HepG2 (cell line): ENCODE data around the gene CFH. TPM values are rescaled to one million over a fixed set of nuclear protein-coding genes. Genes with fewer than 3 reads are reported as not detected.

ENCODE experiments used
- ARNTL ChIP-seq: sonication (generic); formaldehyde crosslinking; IDR thresholded peaks from 2 replicates; pipeline ENCODE4 v1.4.0; 2020; ENCODE audit warnings: mild to moderate bottlenecking, missing genetic modification reagents
- CAMTA2 ChIP-seq: sonication (generic); formaldehyde crosslinking; IDR thresholded peaks from 2 replicates; pipeline ENCODE4 v1.4.0; 2020; ENCODE audit warnings: mild to moderate bottlenecking, missing genetic modification reagents, borderline replicate concordance
- DMAP1 ChIP-seq: IDR thresholded peaks from 2 replicates; pipeline ENCODE4 v1.6.1; 2016
- KAT8 ChIP-seq: IDR thresholded peaks from 2 replicates; pipeline ENCODE4 v1.6.1; 2016; ENCODE audit warnings: missing genetic modification reagents, missing compliant biosample characterization
- MNT ChIP-seq: fragments of 450-650 bp; IDR thresholded peaks from 2 replicates; pipeline ENCODE4 v1.6.1; 2016
- SKI ChIP-seq: fragments of 450-650 bp; IDR thresholded peaks from one replicate; pipeline ENCODE4 v1.6.1; 2018; ENCODE audit warnings: mild to moderate bottlenecking; ENCODE audit not compliant: partially characterized antibody
- SMC3 ChIP-seq: IDR thresholded peaks from 2 replicates; pipeline ENCODE4 v1.6.1; 2011; ENCODE audit warnings: low read length, improper control_type of control experiment
- TEAD3 ChIP-seq: optimal IDR thresholded peaks from 2 replicates; pipeline ENCODE3; 2016; ENCODE audit warnings: borderline replicate concordance
- ZBTB8A ChIP-seq: sonication (generic); formaldehyde crosslinking; IDR thresholded peaks from 2 replicates; pipeline ENCODE4 v1.4.0; 2020; ENCODE audit warnings: mild to moderate bottlenecking, low read depth, missing genetic modification reagents, borderline replicate concordance
- ZNF275 ChIP-seq: sonication (generic); formaldehyde crosslinking; IDR thresholded peaks from 2 replicates; pipeline ENCODE4 v1.8.0; 2022; ENCODE audit warnings: missing genetic modification reagents, mild to moderate bottlenecking, inconsistent platforms, borderline replicate concordance
- ZNF672 ChIP-seq: sonication (generic); formaldehyde crosslinking; IDR thresholded peaks from 2 replicates; pipeline ENCODE4 v1.8.1; 2022; ENCODE audit warnings: missing genetic modification reagents
- polyA plus RNA-seq, 8 experiments: library from polyadenylated mRNA; depleted of rRNA in 3 of 8; stranded (reverse) in 7 of 8; unstranded in 1 of 8; fragments of >200 nt; fragmentation: Illumina TruSeq in 4 of 8; extraction: Trizol in 4 of 8; gene quantifications; 2 replicates each; pipeline versions ENCODE4 v1.2.1 to v1.2.3, GENCODE V29; 2011 to 2016; ENCODE audit warnings: low read depth in 4 of 8, missing spikeins in 1 of 8, mixed read lengths in 1 of 8; ENCODE audit not compliant: insufficient read depth in 1 of 8
- total RNA-seq, 5 experiments: library from RNA; depleted of rRNA; stranded (reverse); fragments of >200 nt; fragmentation: Illumina TruSeq; extraction: Trizol; gene quantifications; 2 replicates each; pipeline ENCODE4 v1.2.3, GENCODE V29; 2016; ENCODE audit warnings: low read depth in 1 of 5
- TF ChIP-seq, protein P1 (sequence below): sonication (generic); formaldehyde crosslinking; IDR thresholded peaks from 2 replicates; pipeline ENCODE4 v1.5.1; 2020; ENCODE audit warnings: missing genetic modification reagents, mild to moderate bottlenecking, borderline replicate concordance
- TF ChIP-seq, protein P2 (sequence below): sonication (generic); formaldehyde crosslinking; IDR thresholded peaks from 2 replicates; pipeline ENCODE4 v1.4.0; 2020; ENCODE audit warnings: mild to moderate bottlenecking, low read depth, missing genetic modification reagents

CFH gene
- total and polyA plus RNA-seq, 2 of the 13 experiments (the other 11 are each of a cell fraction or from before 2014, with no cell fraction given): not detected

DNA sequence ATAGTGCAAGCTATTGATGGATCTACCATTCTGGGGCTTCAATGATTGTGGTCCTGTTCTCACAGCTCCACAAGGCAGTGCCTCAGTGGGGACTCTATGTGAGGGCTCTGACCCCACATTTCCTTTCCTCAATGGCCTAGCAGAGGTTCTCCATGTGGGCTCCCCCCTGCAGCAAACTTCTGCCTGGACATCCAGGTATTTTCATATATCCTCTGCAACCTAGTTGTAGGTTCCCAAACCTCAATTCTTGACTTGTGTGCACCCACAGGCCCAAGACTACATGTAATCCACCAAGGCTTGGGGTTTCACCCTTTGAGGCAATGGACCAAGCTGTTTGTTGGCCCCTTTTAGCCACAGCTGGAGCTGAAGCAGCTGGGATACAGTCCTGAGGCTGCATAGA is 86.9 kb downstream of the CFH start (continued):
- no peak for TF ChIP-seq TEAD3 (CRISPR knock-in tag)
- TF ChIP-seq DMAP1 (CRISPR knock-in tag): no peak
- no peak for TF ChIP-seq ZBTB8A (CRISPR knock-in tag)
- no peak for TF ChIP-seq SMC3
- no peak for TF ChIP-seq MNT
- no peak for TF ChIP-seq KAT8 (CRISPR knock-in tag)
- no peak for TF ChIP-seq ARNTL (CRISPR knock-in tag)
- TF ChIP-seq, protein P1, sequence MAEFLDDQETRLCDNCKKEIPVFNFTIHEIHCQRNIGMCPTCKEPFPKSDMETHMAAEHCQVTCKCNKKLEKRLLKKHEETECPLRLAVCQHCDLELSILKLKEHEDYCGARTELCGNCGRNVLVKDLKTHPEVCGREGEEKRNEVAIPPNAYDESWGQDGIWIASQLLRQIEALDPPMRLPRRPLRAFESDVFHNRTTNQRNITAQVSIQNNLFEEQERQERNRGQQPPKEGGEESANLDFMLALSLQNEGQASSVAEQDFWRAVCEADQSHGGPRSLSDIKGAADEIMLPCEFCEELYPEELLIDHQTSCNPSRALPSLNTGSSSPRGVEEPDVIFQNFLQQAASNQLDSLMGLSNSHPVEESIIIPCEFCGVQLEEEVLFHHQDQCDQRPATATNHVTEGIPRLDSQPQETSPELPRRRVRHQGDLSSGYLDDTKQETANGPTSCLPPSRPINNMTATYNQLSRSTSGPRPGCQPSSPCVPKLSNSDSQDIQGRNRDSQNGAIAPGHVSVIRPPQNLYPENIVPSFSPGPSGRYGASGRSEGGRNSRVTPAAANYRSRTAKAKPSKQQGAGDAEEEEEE (CRISPR knock-in tag): no peak
- no peak for TF ChIP-seq ZNF672
- TF ChIP-seq CAMTA2 (CRISPR knock-in tag): no peak
- TF ChIP-seq, protein P2, sequence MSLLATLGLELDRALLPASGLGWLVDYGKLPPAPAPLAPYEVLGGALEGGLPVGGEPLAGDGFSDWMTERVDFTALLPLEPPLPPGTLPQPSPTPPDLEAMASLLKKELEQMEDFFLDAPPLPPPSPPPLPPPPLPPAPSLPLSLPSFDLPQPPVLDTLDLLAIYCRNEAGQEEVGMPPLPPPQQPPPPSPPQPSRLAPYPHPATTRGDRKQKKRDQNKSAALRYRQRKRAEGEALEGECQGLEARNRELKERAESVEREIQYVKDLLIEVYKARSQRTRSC (CRISPR knock-in tag): no peak
- TF ChIP-seq ZNF275 (CRISPR knock-in tag): no peak
- TF ChIP-seq SKI: no peak
